ENCODE measurements around the gene C12orf54. TPM values are rescaled to one million over a fixed set of nuclear protein-coding genes. Genes with fewer than 3 reads are reported as not detected.

C12orf54 gene
- total and polyA plus RNA-seq, 2 experiments from 2014 or later: 0.34 TPM; not detected in 1

DNA sequence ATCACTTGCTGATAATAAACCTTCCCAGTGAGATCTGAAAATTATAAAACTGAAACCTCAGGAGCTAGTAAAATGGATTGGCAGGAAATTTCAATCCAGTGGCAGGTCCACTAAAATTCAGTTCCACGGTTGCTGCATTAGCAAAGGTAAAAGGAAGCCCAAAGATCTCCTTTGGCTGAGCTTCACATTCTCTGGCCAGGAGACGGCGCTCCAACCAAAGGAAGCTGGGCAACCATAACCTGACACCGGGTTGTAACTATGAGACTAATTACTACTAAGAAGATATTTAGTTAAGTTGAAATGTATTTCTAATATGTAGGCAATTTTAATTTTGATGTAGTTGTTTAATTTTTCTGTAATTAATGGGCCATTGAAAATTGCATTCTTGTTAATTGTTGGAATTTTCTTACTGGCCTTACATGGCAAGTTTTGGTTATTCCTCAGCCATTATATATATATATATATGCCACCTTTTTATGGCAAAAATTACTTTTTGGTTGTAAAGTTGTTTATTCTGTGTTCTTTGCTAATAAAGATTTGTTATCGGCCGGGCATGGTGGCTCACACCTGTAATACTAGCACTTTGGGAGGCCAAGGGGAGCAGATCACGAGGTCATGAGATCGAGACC is 60.1 kb downstream of the C12orf54 start:
- WGBS (ENCODE audit: low lambda C conversion rate, missing lambda C conversion rate): 64% methylated on average over 8 of the region's 8 CpGs
- H3K9me3 ChIP-seq (ENCODE audit: low read depth): no peaks in the 10 kb centered on the region
- no peak overlapping the region for H2AFZ ChIP-seq
- no peak overlapping the region for H3K27ac ChIP-seq
- DNase-seq (ENCODE audit: low spot score): peak; percentile 25
- no peak overlapping the region for H3K4me2 ChIP-seq
- no peaks in the 10 kb centered on the region for H3K9me2 ChIP-seq (replicated peaks; ENCODE audit: insufficient read depth)
- H3K79me2 ChIP-seq: no peaks in the 10 kb centered on the region
- TF ChIP-seq, protein P1, sequence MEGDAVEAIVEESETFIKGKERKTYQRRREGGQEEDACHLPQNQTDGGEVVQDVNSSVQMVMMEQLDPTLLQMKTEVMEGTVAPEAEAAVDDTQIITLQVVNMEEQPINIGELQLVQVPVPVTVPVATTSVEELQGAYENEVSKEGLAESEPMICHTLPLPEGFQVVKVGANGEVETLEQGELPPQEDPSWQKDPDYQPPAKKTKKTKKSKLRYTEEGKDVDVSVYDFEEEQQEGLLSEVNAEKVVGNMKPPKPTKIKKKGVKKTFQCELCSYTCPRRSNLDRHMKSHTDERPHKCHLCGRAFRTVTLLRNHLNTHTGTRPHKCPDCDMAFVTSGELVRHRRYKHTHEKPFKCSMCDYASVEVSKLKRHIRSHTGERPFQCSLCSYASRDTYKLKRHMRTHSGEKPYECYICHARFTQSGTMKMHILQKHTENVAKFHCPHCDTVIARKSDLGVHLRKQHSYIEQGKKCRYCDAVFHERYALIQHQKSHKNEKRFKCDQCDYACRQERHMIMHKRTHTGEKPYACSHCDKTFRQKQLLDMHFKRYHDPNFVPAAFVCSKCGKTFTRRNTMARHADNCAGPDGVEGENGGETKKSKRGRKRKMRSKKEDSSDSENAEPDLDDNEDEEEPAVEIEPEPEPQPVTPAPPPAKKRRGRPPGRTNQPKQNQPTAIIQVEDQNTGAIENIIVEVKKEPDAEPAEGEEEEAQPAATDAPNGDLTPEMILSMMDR (IDR thresholded peaks at IDR 0.05; ENCODE audit: poor library complexity): peak; percentile 47
- TF ChIP-seq EZH2 (IDR thresholded peaks at IDR 0.05; ENCODE audit: borderline replicate concordance): no peak
- H3K27me3 ChIP-seq: no peaks in the 10 kb centered on the region
- H3K4me3 ChIP-seq: no peak overlapping the region
- H4K20me1 ChIP-seq (ENCODE audit: insufficient read depth, poor library complexity, severe bottlenecking): no peaks in the 10 kb centered on the region
- no peaks in the 10 kb centered on the region for H3K4me1 ChIP-seq (ENCODE audit: insufficient read depth)
- H3K36me3 ChIP-seq (replicated peaks; ENCODE audit: insufficient read depth, low read depth): no peaks in the 10 kb centered on the region

DNA sequence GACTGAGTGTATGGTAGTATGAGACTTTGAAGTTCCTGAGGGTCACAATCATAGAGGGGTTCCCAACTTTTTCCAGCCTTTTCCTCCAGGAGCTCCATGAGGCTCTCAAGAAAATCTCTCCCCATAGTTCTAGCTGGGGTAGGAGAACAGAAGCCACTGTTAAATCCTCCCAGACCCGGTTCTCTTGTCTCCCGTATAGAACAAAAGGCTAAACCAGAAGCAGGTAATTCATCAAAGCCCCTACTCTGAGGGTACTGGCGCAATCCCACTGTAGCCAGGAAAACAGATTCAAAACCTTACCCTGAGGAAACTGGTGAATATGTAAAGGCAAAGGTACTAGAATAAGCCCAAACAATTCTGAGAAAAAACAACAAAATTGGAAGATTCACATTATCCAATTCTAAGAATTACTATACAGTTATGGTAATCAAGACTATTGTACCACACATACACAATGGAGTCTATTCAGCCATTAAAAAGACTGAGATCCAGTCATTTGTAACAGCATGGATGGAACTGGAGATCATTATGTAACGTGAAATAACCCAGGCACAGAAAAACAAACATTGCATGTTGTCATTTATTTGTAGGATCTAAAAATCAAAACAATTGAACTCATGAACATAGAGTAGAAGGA is 63.7 kb downstream of the C12orf54 start:
- no peaks in the 10 kb centered on the region for H3K9me2 ChIP-seq (replicated peaks; ENCODE audit: insufficient read depth)

More for the DNA sequence above, 63.7 kb downstream of the C12orf54 start:
- Histone ChIP-seq H3K36me3 (replicated peaks; ENCODE audit: insufficient read depth, low read depth) (no peaks in the 10 kb centered on the region), H2AFZ (no peak overlapping the region), H3K9me3 (ENCODE audit: low read depth) (no peaks in the 10 kb centered on the region), H3K79me2 (no peaks in the 10 kb centered on the region), H3K27ac (no peak overlapping the region), H4K20me1 (ENCODE audit: insufficient read depth, poor library complexity, severe bottlenecking) (no peaks in the 10 kb centered on the region), H3K4me3 (no peak overlapping the region), H3K4me2 (no peak overlapping the region), H3K27me3 (no peaks in the 10 kb centered on the region), H3K4me1 (ENCODE audit: insufficient read depth) (no peaks in the 10 kb centered on the region)
- WGBS (ENCODE audit: low lambda C conversion rate, missing lambda C conversion rate): 70% methylated on average over 4 of the region's 4 CpGs
- no peak for DNase-seq (ENCODE audit: low spot score)
- TF ChIP-seq EZH2phosphoT487 (IDR thresholded peaks at IDR 0.05; ENCODE audit: low read depth, severe bottlenecking, unreplicated experiment): no peak
- TF ChIP-seq EZH2 (IDR thresholded peaks at IDR 0.05; ENCODE audit: borderline replicate concordance): no peak
- TF ChIP-seq, protein P1 (IDR thresholded peaks at IDR 0.05; ENCODE audit: poor library complexity): no peak

Other genes starting within 250 kb of the C12orf54 start
- 37.1 and 37.2 TPM in 2 replicates for gene ZNF641, start 131.6 kb upstream of the C12orf54 start, total RNA-seq
- gene ZNF641, start 131.6 kb upstream of the C12orf54 start, polyA plus RNA-seq: 15.5 and 16.2 TPM in 2 replicates
- gene ANP32D, start 9.9 kb upstream of the C12orf54 start, total RNA-seq: not detected in 2 replicates
- not detected in 2 replicates for gene ANP32D, start 9.9 kb upstream of the C12orf54 start, polyA plus RNA-seq
- 0.17 TPM in 1 of 2 replicates, not detected in the other for gene OR8S1, start 43.1 kb downstream of the C12orf54 start, total RNA-seq
- 1.1 TPM in 1 of 2 replicates, not detected in the other for gene OR8S1, start 43.1 kb downstream of the C12orf54 start, polyA plus RNA-seq
- gene LALBA, start 87.5 kb downstream of the C12orf54 start, total RNA-seq: not detected in 2 replicates
- 0.16 TPM in 1 of 2 replicates, not detected in the other for gene LALBA, start 87.5 kb downstream of the C12orf54 start, polyA plus RNA-seq
- 30.3 and 33.3 TPM in 2 replicates for gene KANSL2, start 199.7 kb downstream of the C12orf54 start, total RNA-seq
- 22.6 and 27.1 TPM in 2 replicates for gene KANSL2, start 199.7 kb downstream of the C12orf54 start, polyA plus RNA-seq
- 27.0 and 35.1 TPM in 2 replicates for gene CCNT1, start 234.2 kb downstream of the C12orf54 start, total RNA-seq
- gene CCNT1, start 234.2 kb downstream of the C12orf54 start, polyA plus RNA-seq: 5.0 and 5.2 TPM in 2 replicates